NCI-H524 treated with DMSO at 0.1 percent for 48 hours (cell line): Measurements from ENCODE around the gene SPATS2.
"Not testable (repeated sequence)": the region's sequence is repeated elsewhere in the genome, so short reads cannot be mapped to it uniquely, and the experiment has no call there.

Experiments
- DNase-seq: peaks from one replicate; lab custom pipeline; 2025; lab: John Stamatoyannopoulos, UW

The SPATS2 gene

DNA sequence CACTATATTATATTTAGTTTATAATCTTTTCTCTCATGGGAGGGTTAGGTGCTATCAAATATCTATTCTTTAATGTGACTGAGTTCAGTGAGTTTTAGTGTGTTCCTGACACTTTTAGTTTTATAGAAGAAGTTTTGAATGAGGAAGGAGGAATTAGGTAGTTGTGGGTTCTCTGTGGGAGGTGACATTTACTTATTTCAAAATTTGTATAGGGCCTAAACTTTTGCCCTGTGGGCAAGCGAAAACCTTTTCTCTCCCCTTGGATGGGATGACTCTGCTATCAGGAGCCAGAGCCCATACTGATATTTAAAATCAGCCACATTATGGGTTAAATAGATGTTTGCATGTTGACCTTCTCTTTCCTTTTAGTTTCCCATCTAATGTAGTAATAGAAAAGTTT is 43.6 kb downstream of the SPATS2 start:
- no peak for DNase-seq

DNA sequence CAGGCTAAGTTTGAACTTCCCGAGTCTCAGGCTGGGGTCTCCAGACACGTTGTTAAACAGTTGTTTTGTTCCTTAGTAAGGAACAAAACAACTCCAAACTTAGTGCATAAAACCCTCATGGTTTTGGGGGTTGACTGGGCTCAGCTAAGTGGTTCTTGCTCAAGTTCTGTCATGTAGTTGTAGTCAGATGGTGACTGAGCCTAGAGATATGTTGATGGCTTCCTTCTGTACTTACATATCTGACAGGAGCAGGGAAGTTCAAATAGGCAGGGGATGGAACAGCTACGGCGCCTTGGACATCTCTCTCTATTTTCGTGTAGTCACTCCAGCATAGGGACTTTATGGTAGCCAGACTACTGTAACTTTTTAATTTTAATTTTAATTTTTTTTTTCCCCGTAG is 45.7 kb downstream of the SPATS2 start:
- no peak for DNase-seq

GRCh38 chr12:49413796-49414195 is 46.5 kb downstream of the SPATS2 start:
- DNase-seq: no peak

GRCh38 chr12:49414364-49414763 is 47.1 kb downstream of the SPATS2 start:
- no peak for DNase-seq

- DNase-seq: no peak
Measured at GRCh38 chr12:49415521-49415970, 48.3 kb downstream of the SPATS2 start.

GRCh38 chr12:49416892-49417291 is 49.6 kb downstream of the SPATS2 start:
- DNase-seq: no peak

- DNase-seq: no peak
Measured at GRCh38 chr12:49417558-49417957, 50.3 kb downstream of the SPATS2 start.

- no peak for DNase-seq
Measured at GRCh38 chr12:49420556-49420955, 53.3 kb downstream of the SPATS2 start.

GRCh38 chr12:49422114-49422513 is 54.9 kb downstream of the SPATS2 start:
- DNase-seq: no peak

- DNase-seq: no peak
Measured at GRCh38 chr12:49428793-49429192, 61.5 kb downstream of the SPATS2 start.

- no peak for DNase-seq
Measured at GRCh38 chr12:49432616-49433015, 65.4 kb downstream of the SPATS2 start.

GRCh38 chr12:49436799-49437198 is 69.5 kb downstream of the SPATS2 start:
- DNase-seq: not testable (repeated sequence)

GRCh38 chr12:49439042-49439441 is 71.8 kb downstream of the SPATS2 start:
- DNase-seq: no peak

GRCh38 chr12:49440035-49440434 is 72.8 kb downstream of the SPATS2 start:
- DNase-seq: no peak

DNA sequence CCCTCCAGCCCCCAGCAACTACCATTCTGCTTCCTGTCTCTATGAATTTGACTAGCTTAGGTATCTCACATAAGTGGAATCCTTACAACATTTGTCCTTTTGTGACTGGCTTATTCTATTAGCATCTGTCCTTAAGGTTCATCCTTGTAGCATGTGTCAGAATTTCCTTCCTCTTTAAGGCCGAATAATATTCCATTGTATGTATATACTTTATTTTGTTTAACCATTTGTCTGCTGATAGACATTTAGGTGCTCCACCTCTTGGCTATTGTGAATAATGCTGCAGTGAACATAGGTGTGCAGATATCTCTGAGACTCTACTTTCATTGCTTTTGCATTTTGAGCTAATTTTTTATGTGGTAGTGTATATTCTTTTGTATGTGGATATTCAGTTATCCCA is 75.7 kb downstream of the SPATS2 start:
- no peak for DNase-seq

- no peak for DNase-seq
Measured at GRCh38 chr12:49446571-49446970, 79.3 kb downstream of the SPATS2 start.

GRCh38 chr12:49448858-49449257 is 81.6 kb downstream of the SPATS2 start:
- no peak for DNase-seq

DNA sequence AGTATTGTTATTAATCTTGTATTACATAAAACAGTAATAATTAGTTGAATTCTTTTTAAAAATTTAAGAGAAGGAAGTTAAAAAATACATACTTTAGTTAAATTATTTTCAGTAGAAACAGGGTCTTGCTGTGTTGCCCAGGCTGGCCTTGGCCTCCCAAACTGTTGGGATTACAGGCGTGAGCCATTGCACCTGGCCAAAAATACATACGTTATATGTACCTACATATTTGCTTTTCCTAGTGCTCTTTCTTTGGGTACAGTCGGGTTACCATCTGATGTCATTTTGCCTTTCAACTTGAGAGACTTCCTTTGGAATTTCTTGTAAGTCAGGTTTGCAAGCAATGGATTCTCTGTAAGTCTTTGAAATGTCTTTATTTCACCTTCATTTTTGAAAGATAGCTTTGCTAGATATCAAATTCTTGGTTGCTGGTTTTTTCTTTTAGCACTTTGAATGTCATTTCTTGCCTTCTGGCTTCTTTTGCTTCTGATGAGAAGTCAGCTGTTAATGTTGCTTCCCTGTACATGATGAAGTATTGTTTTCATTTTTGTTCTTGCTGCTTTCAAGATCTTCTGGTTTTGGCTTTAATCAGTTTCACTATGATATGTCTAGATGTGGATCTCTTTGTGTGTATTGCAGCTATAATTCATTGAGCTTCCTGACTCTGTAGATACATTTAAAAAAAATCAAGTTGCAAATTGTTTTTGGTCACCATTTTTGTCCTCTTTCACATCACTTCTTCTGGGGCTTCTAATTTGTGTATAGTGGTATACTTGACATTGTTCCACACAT is 84.4 kb downstream of the SPATS2 start:
- no peak for DNase-seq

GRCh38 chr12:49455501-49455900 is 88.2 kb downstream of the SPATS2 start:
- DNase-seq: no peak

- DNase-seq: no peak
Measured at GRCh38 chr12:49456131-49456679, 88.9 kb downstream of the SPATS2 start.

DNA sequence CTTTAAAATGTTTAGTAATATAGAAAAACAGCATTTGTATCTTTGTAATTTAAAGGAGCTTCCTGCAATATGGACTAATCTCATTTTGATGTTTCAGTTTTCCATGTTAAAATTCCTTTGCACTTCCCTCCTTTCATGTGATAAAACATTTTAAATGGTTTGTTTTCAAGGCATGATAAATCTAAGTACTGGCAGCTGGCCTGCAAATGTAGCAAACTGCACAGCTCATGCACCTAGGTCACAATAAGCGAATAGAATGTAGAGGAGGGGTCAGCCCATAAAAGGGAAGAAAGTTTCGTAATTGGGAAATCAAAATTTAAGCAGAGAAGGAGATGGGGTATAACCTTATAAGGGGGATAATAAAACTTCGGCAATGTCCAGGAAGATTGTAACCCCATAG is 91.6 kb downstream of the SPATS2 start:
- no peak for DNase-seq

GRCh38 chr12:49461221-49461620 is 94.0 kb downstream of the SPATS2 start:
- DNase-seq: no peak

DNA sequence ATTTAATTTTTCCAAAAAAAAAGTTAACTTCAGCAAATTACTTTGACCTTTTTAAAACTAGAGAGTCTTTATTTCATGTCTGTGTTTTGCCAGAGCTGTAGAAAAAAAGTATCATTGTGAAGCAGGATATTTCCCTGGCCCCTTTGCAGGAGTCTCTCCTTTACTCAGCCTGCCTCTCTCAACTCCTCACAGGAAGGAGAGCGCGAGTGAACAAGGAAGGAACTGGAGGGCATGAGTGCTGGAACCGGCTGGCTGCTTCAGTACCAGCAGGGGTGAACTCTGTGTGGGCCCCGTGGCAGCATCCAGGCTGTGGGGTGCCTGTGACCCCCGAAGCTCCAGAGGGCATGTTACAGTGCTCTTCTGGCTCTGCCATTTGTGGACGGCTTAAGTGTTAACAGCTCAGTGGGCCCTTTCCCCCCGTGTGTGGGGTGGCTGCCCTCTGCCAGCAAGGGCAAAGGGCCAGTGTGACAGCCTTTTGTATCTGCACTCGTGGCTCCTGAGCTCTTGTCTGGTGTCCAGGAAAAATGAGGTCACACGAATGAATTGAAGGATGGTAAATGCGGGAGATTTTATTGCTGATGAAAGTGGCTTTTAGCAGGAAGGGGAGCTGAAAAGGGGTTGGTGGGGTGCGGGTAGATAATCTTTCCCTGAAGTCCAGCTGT is 95.0 kb downstream of the SPATS2 start:
- DNase-seq: no peak
